Measurements from ENCODE around the gene HELB.

DNA sequence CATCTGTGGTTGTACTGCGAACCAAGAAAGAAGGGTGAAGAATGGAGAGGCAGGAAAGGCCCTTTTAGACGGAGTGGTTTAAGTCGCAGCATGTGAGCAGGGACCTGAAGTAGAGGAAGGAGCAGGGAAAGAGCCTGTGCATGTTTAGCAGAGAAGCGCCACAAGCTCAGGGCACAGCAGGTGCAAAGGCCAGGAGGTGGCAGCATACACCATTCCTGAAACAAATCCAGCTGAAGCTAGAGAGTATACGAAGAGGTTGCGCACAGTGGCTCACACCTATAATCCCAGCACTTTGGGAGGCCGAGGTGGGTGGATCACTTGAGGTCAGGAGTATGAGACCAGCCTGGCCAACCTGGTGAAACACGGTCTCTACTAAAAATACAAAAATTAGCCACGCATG, 49.9 kb downstream of the HELB start:
- no peak for TF ChIP-seq TAF1 (IDR thresholded peaks at IDR 0.05; ENCODE audit: low read depth, low read length)
- no peak for TF ChIP-seq POLR2A (IDR thresholded peaks at IDR 0.05; ENCODE audit: low read depth, low read length)
- TF ChIP-seq POLR2AphosphoS5 (IDR thresholded peaks at IDR 0.05; ENCODE audit: low read depth, low read length), result no peak
- no peak for TF ChIP-seq SPI1 (IDR thresholded peaks at IDR 0.05; ENCODE audit: low read depth, low read length)
- TF ChIP-seq POU2F2 (IDR thresholded peaks at IDR 0.05; ENCODE audit: low read depth, low read length), result no peak
- no peak for TF ChIP-seq PAX5 (IDR thresholded peaks at IDR 0.05; ENCODE audit: insufficient read depth, low read length, severe bottlenecking)

Measured in GM12891 (cell line).